GM18858 (cell line): ENCODE data around the gene MESP2.

Experiments used
- ATAC-seq: cut with Tn5 transposase; IDR thresholded peaks from one replicate; pipeline ENCODE4 v1.9.1; 2021; ENCODE audit not compliant: unreplicated experiment

MESP2 gene

GRCh38 chr15:89812847-89813320 lies 36.8 kb downstream of the MESP2 start:
- ATAC-seq: no peak

- no peak for ATAC-seq
Measured at GRCh38 chr15:89813381-89814111, 37.4 kb downstream of the MESP2 start.

GRCh38 chr15:89814112-89814742 lies 38.1 kb downstream of the MESP2 start:
- ATAC-seq: no peak

- no peak for ATAC-seq
Measured at GRCh38 chr15:89815769-89816168, 39.6 kb downstream of the MESP2 start.

GRCh38 chr15:89817701-89818280 lies 41.7 kb downstream of the MESP2 start:
- ATAC-seq: no peak

GRCh38 chr15:89818287-89818686 lies 42.2 kb downstream of the MESP2 start:
- ATAC-seq: no peak

- no peak for ATAC-seq
Measured at GRCh38 chr15:89820666-89821611, 44.8 kb downstream of the MESP2 start.

- ATAC-seq: no peak
Measured at GRCh38 chr15:89822026-89822425, 45.9 kb downstream of the MESP2 start.

- no peak for ATAC-seq
Measured at GRCh38 chr15:89822611-89822950, 46.4 kb downstream of the MESP2 start.

- ATAC-seq: no peak
Measured at GRCh38 chr15:89822951-89823711, 47.0 kb downstream of the MESP2 start.

- ATAC-seq: no peak
Measured at GRCh38 chr15:89823836-89824606, 47.9 kb downstream of the MESP2 start.

GRCh38 chr15:89824607-89824867 lies 48.4 kb downstream of the MESP2 start:
- no peak for ATAC-seq

- ATAC-seq: no peak
Measured at GRCh38 chr15:89825271-89825940, 49.3 kb downstream of the MESP2 start.

- ATAC-seq: no peak
Measured at GRCh38 chr15:89826671-89827655, 50.8 kb downstream of the MESP2 start.

GRCh38 chr15:89827829-89828228 lies 51.7 kb downstream of the MESP2 start:
- no peak for ATAC-seq
